Stomach smooth muscle (tissue), 2 donors: Measurements from ENCODE around the gene IL32.
"Not testable (repeated sequence)": the region's sequence is repeated elsewhere in the genome, so short reads cannot be mapped to it uniquely, and the experiment has no call there.

Source experiments
- H3K27ac ChIP-seq: one replicate; pipeline ENCODE4 v1.7.0; 2013; ENCODE audit warnings: mild to moderate bottlenecking, low read length, inconsistent platforms
- H3K27me3 ChIP-seq, 2 donors: one replicate each; pipeline ENCODE4 v1.7.0; 2013; ENCODE audit warnings: low read length in 2 of 2; ENCODE audit not compliant: insufficient read depth in 2 of 2, control insufficient read depth in 1 of 2
- H3K36me3 ChIP-seq, 2 donors: one replicate each; pipeline ENCODE4 v1.7.0; 2013; ENCODE audit warnings: low read length in 2 of 2; ENCODE audit not compliant: control insufficient read depth in 2 of 2, insufficient read depth in 2 of 2
- H3K4me1 ChIP-seq: one replicate; pipeline ENCODE4 v1.7.0; 2013; ENCODE audit warnings: low read length; ENCODE audit not compliant: control insufficient read depth, insufficient read depth
- H3K4me3 ChIP-seq, 2 donors: one replicate each; pipeline ENCODE4 v1.7.0; 2013; ENCODE audit warnings: low read length in 2 of 2
- H3K9ac ChIP-seq, 2 donors: one replicate each; pipeline ENCODE4 v1.7.0; 2013; ENCODE audit warnings: low read length in 2 of 2, mild to moderate bottlenecking in 1 of 2
- H3K9me3 ChIP-seq, 2 donors: one replicate each; pipeline ENCODE4 v1.7.0; 2013; ENCODE audit warnings: low read length in 2 of 2; ENCODE audit not compliant: control insufficient read depth in 2 of 2
- donor health status: healthy.
- donor health status: Pancreatic carcinoma.

The IL32 gene

DNA sequence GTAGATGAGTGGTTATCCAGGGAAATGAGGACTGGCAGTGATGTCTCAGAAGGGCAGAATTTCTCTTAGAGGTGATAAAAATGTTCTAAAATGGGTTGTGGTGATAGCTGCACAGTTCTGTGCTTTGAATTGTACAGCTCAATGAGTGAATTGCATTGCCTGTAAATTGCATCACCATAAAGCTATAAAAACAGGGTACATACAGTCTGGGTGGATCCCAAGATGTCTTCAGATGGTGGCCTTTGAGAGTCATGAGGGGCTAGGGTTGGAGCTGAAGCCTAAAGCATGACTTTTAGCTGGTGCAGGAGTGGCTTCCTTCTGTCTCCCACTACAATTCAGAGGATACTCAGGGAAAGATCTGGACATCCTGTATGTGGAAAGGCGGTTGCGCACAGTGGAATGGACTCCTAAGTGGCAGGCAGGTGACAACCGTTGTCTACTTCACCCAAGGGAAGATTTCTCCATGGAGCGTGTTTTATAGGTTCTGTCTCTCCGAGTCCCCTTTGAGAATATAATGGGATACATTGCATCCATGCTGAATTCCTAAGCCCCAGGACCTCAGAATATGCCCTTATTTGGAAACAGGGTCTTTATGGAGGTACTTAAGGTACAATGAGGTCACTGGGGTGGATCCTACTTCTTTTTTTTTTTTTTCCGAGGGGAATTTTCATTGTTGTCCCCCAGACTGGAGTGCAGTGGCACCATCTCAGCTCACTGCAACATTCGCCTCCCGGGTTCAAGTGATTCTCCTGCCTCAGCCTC lies 1.6 kb upstream of the IL32 start:
- Histone ChIP-seq H3K9ac (no peak overlapping the region), H3K4me3 (no peak overlapping the region), H3K27me3 (peaks cover 2 to 3% of the 10 kb centered on the region in 2 donors), H3K36me3 (no peaks in the 10 kb centered on the region), H3K9me3 (no peaks in the 10 kb centered on the region), H3K4me1 (peaks cover 24% of the 10 kb centered on the region), H3K27ac (no peak overlapping the region)

- peak overlapping the region; percentile 22 to 62 for H3K9ac ChIP-seq
- H3K27me3 ChIP-seq = peaks cover 0 to 3% of the 10 kb centered on the region in 2 donors
- peak overlapping the region; percentile 46 for H3K27ac ChIP-seq
- H3K36me3 ChIP-seq = no peaks in the 10 kb centered on the region
- no peaks in the 10 kb centered on the region for H3K9me3 ChIP-seq
- H3K4me1 ChIP-seq = peaks cover 13% of the 10 kb centered on the region
- H3K4me3 ChIP-seq = peak overlapping the region; percentile 22 to 71
Observed at GRCh38 chr16:3065742-3066439, 451 bp downstream of the IL32 start.

DNA sequence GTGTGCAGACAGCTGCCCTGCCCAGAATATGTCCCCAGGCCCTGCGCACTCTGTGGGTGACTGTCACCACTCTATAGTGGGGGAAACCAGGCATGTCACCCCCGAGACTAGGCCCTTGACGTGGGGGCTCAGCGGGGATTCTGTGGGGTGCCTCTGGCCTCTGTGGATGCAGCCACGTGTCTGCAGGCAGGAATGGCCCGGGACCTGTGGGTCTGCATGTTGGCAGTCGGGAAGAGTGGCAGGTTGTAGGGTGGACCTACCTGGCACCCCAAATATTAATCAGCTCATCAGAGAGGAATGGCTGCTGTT lies 954 bp downstream of the IL32 start:
- peak overlapping the region; percentile 22 to 71 for H3K4me3 ChIP-seq
- no peak overlapping the region for H3K27ac ChIP-seq
- H3K9me3 ChIP-seq = no peaks in the 10 kb centered on the region
- peaks cover 0 to 3% of the 10 kb centered on the region in 2 donors for H3K27me3 ChIP-seq
- H3K4me1 ChIP-seq = peaks cover 13% of the 10 kb centered on the region
- peak overlapping the region in 1 of 2 donors; percentile 22 for H3K9ac ChIP-seq
- no peaks in the 10 kb centered on the region for H3K36me3 ChIP-seq

DNA sequence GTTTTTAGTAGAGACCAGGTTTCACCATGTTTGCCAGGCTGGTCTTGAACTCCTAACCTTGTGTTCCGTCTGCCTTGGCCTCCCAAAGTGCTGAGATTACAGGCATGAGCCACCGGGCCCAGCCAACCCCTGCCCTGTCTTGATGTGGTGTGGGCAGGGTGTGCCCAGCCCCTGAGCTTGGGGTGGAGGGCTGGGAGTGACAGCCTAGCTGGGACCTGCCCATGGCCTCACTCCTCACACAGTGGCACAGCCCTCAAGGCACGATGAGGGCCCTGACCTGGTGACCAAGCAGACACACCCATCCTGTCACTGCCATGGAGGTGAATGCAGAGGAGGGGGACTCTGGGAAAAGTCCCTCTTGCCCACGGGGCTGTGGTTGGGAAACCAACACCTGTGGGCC lies 3.0 kb downstream of the IL32 start:
- Histone ChIP-seq H3K9ac (no peak overlapping the region), H3K9me3 (no peaks in the 10 kb centered on the region), H3K4me3 (no peak overlapping the region), H3K36me3 (no peaks in the 10 kb centered on the region), H3K27ac (no peak overlapping the region), H3K27me3 (peaks cover 0 to 4% of the 10 kb centered on the region in 2 donors), H3K4me1 (peaks cover 13% of the 10 kb centered on the region)

DNA sequence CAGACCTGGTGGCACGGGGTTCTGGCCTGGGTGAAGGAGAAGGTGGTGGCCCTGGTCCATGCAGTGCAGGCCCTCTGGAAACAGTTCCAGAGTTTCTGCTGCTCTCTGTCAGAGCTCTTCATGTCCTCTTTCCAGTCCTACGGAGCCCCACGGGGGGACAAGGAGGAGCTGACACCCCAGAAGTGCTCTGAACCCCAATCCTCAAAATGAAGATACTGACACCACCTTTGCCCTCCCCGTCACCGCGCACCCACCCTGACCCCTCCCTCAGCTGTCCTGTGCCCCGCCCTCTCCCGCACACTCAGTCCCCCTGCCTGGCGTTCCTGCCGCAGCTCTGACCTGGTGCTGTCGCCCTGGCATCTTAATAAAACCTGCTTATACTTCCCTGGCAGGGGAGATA lies 3.7 kb downstream of the IL32 start:
- H3K27me3 ChIP-seq, H3K27ac ChIP-seq: not testable (repeated sequence)
- H3K4me1 ChIP-seq = peaks cover 13% of the 10 kb centered on the region

DNA sequence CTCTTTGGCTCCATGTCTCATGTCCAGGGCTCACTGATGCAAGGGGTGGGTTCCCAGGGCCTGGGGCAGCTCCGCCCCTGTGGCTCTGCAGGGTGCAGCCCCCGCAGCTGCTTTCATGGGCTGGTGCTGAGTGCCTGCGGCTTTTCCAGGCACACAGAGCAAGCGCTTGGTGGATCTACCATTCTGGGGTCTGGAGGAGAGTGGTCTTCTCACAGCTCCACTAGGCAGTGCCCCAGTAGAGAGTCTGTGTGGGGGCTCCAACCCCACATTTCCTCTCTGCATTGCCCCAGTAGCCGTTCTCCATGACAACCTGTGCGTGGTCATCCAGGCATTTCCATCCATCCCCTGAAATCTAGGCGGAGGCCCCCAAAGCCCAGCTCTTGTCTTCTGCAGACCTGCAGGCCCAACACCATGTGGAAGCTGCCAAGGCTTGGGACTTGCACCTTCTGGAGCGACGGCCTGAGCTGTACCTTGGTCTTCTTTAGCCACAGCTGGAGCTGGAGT lies 5.2 kb downstream of the IL32 start:
- Histone ChIP-seq H3K27me3 (peaks cover 0 to 8% of the 10 kb centered on the region in 2 donors), H3K4me1 (peaks cover 3% of the 10 kb centered on the region), H3K9ac (no peak overlapping the region), H3K27ac (no peak overlapping the region), H3K36me3 (no peaks in the 10 kb centered on the region), H3K9me3 (no peaks in the 10 kb centered on the region), H3K4me3 (no peak overlapping the region)

More for the DNA sequence above, 3.7 kb downstream of the IL32 start:
- H3K9me3 ChIP-seq, H3K9ac ChIP-seq, H3K36me3 ChIP-seq, H3K4me3 ChIP-seq: not testable (repeated sequence)

GRCh38 chr16:3071655-3072054 lies 6.2 kb downstream of the IL32 start:
- Histone ChIP-seq H3K36me3 (no peaks in the 10 kb centered on the region), H3K4me1 (no peaks in the 10 kb centered on the region), H3K4me3 (no peak overlapping the region), H3K27me3 (peaks cover 0 to 8% of the 10 kb centered on the region in 2 donors), H3K27ac (no peak overlapping the region), H3K9ac (no peak overlapping the region), H3K9me3 (no peaks in the 10 kb centered on the region)

GRCh38 chr16:3072148-3072547 lies 6.7 kb downstream of the IL32 start:
- not testable (repeated sequence) for H3K9me3 ChIP-seq, H3K4me3 ChIP-seq, H3K4me1 ChIP-seq, H3K36me3 ChIP-seq, H3K27me3 ChIP-seq, H3K27ac ChIP-seq, H3K9ac ChIP-seq

DNA sequence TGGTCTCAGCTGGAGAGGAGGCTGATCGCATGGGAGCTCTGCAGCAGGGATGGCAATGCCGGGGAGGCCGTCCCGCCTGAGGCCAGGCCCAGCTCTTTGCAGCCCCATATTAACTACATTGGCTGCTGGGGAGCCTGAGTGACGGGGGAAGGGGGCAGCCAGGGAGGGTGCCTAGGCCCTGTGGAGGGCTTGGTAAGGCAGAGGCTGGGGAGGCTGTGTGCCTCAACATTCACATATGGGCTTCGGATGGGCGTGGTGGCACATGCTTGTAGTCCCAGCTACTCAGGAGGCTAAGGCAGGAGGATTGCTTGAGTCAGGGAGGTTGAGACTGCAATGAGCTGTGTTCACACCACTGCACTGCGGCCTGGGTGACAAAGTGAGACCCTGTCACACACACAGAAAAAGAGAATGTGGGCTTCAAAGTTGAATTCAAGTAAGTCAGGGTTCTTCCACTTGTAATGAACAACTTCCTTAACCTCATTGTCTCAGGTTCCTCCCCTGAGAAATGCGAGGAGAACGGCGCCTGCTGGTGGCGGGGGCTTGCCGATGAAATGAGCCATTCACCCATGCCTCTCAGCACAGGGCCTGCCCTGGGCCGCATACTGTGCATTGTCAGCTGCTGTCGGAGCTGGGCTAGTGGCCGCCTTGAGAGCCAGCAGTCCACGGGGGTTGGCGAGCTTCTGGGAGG lies 7.3 kb downstream of the IL32 start:
- not testable (repeated sequence) for H3K36me3 ChIP-seq, H3K4me1 ChIP-seq, H3K27me3 ChIP-seq, H3K4me3 ChIP-seq, H3K9me3 ChIP-seq, H3K9ac ChIP-seq, H3K27ac ChIP-seq

- peaks cover 0 to 8% of the 10 kb centered on the region in 2 donors for H3K27me3 ChIP-seq
- no peaks in the 10 kb centered on the region for H3K9me3 ChIP-seq
- no peak overlapping the region for H3K4me3 ChIP-seq
- no peak overlapping the region for H3K9ac ChIP-seq
- H3K4me1 ChIP-seq = no peaks in the 10 kb centered on the region
- no peak overlapping the region for H3K27ac ChIP-seq
- no peaks in the 10 kb centered on the region for H3K36me3 ChIP-seq
Observed at GRCh38 chr16:3073448-3073847, 8.0 kb downstream of the IL32 start.
